ENCODE results near the gene UBE3D. TPM values are rescaled to one million over a fixed set of nuclear protein-coding genes. Genes with fewer than 3 reads are reported as not detected.

UBE3D gene
- total and polyA plus RNA-seq, 2 experiments from 2014 or later = 7.3 to 11.4 TPM

DNA sequence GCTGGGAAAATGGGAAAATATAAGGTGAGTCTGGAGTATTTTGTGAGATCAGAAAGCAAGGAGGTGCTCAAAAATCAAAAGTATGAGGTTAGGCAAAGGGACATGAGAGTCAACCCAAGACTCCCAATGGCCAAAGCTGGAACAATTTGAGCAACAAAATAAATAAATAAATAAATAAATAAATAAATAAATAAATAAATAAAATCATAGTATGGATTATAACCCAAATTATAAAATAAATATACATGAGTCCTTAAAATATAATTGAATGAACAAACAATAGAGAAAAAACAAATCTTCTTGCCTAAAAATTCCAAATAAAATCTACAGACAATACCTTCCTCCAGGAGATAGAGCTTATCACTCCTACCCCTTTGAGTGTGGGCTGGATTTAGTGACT lies 69.5 kb downstream of the UBE3D start:
- no peaks in the 10 kb centered on the region for H3K9me3 ChIP-seq (ENCODE audit: low read depth)
- H2AFZ ChIP-seq = no peak overlapping the region
- no peak overlapping the region for H3K4me2 ChIP-seq
- no peaks in the 10 kb centered on the region for H3K9me2 ChIP-seq (replicated peaks; ENCODE audit: insufficient read depth)
- no peak for DNase-seq (ENCODE audit: low spot score)
- H3K27me3 ChIP-seq = no peaks in the 10 kb centered on the region
- no peak overlapping the region for H3K4me3 ChIP-seq
- no peaks in the 10 kb centered on the region for H3K36me3 ChIP-seq (replicated peaks; ENCODE audit: insufficient read depth, low read depth)
- no peak for TF ChIP-seq EZH2phosphoT487 (IDR thresholded peaks at IDR 0.05; ENCODE audit: low read depth, severe bottlenecking, unreplicated experiment)
- TF ChIP-seq, protein P1, sequence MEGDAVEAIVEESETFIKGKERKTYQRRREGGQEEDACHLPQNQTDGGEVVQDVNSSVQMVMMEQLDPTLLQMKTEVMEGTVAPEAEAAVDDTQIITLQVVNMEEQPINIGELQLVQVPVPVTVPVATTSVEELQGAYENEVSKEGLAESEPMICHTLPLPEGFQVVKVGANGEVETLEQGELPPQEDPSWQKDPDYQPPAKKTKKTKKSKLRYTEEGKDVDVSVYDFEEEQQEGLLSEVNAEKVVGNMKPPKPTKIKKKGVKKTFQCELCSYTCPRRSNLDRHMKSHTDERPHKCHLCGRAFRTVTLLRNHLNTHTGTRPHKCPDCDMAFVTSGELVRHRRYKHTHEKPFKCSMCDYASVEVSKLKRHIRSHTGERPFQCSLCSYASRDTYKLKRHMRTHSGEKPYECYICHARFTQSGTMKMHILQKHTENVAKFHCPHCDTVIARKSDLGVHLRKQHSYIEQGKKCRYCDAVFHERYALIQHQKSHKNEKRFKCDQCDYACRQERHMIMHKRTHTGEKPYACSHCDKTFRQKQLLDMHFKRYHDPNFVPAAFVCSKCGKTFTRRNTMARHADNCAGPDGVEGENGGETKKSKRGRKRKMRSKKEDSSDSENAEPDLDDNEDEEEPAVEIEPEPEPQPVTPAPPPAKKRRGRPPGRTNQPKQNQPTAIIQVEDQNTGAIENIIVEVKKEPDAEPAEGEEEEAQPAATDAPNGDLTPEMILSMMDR (IDR thresholded peaks at IDR 0.05; ENCODE audit: poor library complexity) = no peak
- TF ChIP-seq EZH2 (IDR thresholded peaks at IDR 0.05; ENCODE audit: borderline replicate concordance) = no peak
- no peaks in the 10 kb centered on the region for H4K20me1 ChIP-seq (ENCODE audit: insufficient read depth, poor library complexity, severe bottlenecking)
- no peaks in the 10 kb centered on the region for H3K4me1 ChIP-seq (ENCODE audit: insufficient read depth)
- no peak overlapping the region for H3K27ac ChIP-seq
- no peaks in the 10 kb centered on the region for H3K79me2 ChIP-seq

DNA sequence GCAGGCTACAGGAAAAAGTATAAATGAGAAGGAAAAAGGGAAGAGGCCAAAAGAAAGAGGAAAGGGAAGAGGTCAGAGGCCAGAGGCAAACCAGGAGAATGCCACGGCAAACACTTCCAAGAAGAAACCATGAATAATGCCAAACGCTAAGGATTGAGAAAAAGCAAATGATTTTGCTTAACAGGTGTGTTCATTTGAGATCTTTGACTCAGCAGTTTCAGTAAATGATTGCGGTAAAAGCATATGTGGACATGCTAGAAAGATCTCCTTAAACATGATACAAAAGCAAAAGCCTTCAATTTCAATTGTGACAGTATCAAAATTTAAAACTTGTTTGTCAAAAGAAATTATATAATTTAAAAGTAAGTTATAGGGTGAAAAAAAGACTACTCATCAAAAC lies 70.6 kb downstream of the UBE3D start:
- DNase-seq (ENCODE audit: low spot score) = no peak
- Histone ChIP-seq H3K36me3 (replicated peaks; ENCODE audit: insufficient read depth, low read depth) (no peaks in the 10 kb centered on the region), H3K4me3 (no peak overlapping the region), H3K9me2 (replicated peaks; ENCODE audit: insufficient read depth) (no peaks in the 10 kb centered on the region), H3K4me1 (ENCODE audit: insufficient read depth) (no peaks in the 10 kb centered on the region), H2AFZ (no peak overlapping the region), H3K27me3 (no peaks in the 10 kb centered on the region), H3K9me3 (ENCODE audit: low read depth) (no peaks in the 10 kb centered on the region), H3K79me2 (no peaks in the 10 kb centered on the region), H4K20me1 (ENCODE audit: insufficient read depth, poor library complexity, severe bottlenecking) (no peaks in the 10 kb centered on the region), H3K27ac (no peak overlapping the region), H3K4me2 (no peak overlapping the region)
- TF ChIP-seq EZH2phosphoT487 (IDR thresholded peaks at IDR 0.05; ENCODE audit: low read depth, severe bottlenecking, unreplicated experiment) = no peak
- no peak for TF ChIP-seq EZH2 (IDR thresholded peaks at IDR 0.05; ENCODE audit: borderline replicate concordance)
- TF ChIP-seq, protein P1 (IDR thresholded peaks at IDR 0.05; ENCODE audit: poor library complexity) = no peak
- WGBS (ENCODE audit: low lambda C conversion rate, missing lambda C conversion rate) = 60% methylated on average over 3 of the region's 3 CpGs

DNA sequence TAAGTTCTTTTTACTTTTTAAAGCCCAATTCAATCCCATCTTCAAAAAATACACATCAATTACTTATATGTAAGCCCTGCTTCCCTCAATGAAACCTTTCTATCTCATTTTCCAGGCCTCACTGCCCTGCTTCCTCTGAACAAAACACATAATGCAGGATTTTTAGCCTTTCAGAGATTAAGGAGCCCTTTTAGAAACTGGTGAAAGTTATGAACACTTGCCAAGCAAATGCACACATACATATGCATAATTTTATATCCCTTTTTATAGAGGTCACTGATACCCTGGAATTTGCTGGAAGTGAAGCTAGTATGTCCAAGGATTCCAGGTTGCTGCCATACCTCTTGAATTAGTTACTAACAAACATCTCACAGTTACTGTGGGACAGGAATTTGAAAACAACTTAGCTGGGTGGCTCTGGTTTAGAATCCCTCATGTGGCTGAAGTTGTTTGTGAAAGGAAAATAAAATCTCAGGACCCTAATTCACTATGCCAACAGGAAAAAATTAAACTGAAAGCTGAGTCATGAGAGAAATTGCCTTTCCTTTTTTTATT lies 75.8 kb downstream of the UBE3D start:
- Histone ChIP-seq H3K36me3 (replicated peaks; ENCODE audit: insufficient read depth, low read depth) (no peaks in the 10 kb centered on the region), H3K4me2 (no peak overlapping the region), H2AFZ (no peak overlapping the region), H4K20me1 (ENCODE audit: insufficient read depth, poor library complexity, severe bottlenecking) (no peaks in the 10 kb centered on the region), H3K27ac (no peak overlapping the region), H3K4me3 (no peak overlapping the region), H3K27me3 (no peaks in the 10 kb centered on the region), H3K79me2 (no peaks in the 10 kb centered on the region), H3K9me3 (ENCODE audit: low read depth) (no peaks in the 10 kb centered on the region), H3K4me1 (ENCODE audit: insufficient read depth) (peaks cover 9% of the 10 kb centered on the region), H3K9me2 (replicated peaks; ENCODE audit: insufficient read depth) (no peaks in the 10 kb centered on the region)
- TF ChIP-seq, protein P1 (IDR thresholded peaks at IDR 0.05; ENCODE audit: poor library complexity) = no peak
- TF ChIP-seq EZH2phosphoT487 (IDR thresholded peaks at IDR 0.05; ENCODE audit: low read depth, severe bottlenecking, unreplicated experiment) (no peak), EZH2 (IDR thresholded peaks at IDR 0.05; ENCODE audit: borderline replicate concordance) (no peak)
- no peak for DNase-seq (ENCODE audit: low spot score)

DNA sequence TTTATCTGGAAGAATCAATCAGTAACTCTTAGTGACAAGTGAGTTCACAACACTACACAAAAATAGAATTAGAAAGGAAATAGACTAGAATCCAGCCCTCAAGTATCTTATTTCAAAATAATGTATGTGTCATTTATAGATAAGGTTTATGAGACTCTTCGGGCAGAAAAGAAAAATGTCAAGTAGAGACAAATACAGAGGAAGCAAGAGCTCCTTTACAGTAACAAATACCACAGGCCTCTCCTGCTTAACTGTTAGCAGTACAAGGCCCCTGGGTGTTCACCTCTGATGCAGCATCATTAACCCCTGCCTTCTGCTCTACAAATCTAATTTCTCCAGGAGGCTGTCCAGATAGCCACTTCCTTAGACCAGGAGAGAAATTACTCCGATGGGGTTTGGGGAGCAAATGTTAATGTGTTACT lies 76.7 kb downstream of the UBE3D start:
- Histone ChIP-seq H3K36me3 (replicated peaks; ENCODE audit: insufficient read depth, low read depth) (no peaks in the 10 kb centered on the region), H2AFZ (no peak overlapping the region), H3K27me3 (no peaks in the 10 kb centered on the region), H3K4me1 (ENCODE audit: insufficient read depth) (peaks cover 9% of the 10 kb centered on the region), H3K4me3 (no peak overlapping the region), H3K4me2 (no peak overlapping the region), H3K27ac (no peak overlapping the region), H3K9me3 (ENCODE audit: low read depth) (no peaks in the 10 kb centered on the region), H4K20me1 (ENCODE audit: insufficient read depth, poor library complexity, severe bottlenecking) (no peaks in the 10 kb centered on the region), H3K9me2 (replicated peaks; ENCODE audit: insufficient read depth) (no peaks in the 10 kb centered on the region), H3K79me2 (no peaks in the 10 kb centered on the region)
- DNase-seq (ENCODE audit: low spot score) = no peak
- 52% methylated on average over 2 of the region's 2 CpGs for WGBS (ENCODE audit: low lambda C conversion rate, missing lambda C conversion rate)
- TF ChIP-seq EZH2 (IDR thresholded peaks at IDR 0.05; ENCODE audit: borderline replicate concordance) = no peak
- TF ChIP-seq, protein P1 (IDR thresholded peaks at IDR 0.05; ENCODE audit: poor library complexity) = no peak
- TF ChIP-seq EZH2phosphoT487 (IDR thresholded peaks at IDR 0.05; ENCODE audit: low read depth, severe bottlenecking, unreplicated experiment) = no peak
